GM21381 (cell line): ENCODE results near the gene VARS2.
"Not testable (repeated sequence)": the region's sequence is repeated elsewhere in the genome, so short reads cannot be mapped to it uniquely, and the experiment has no call there.

ENCODE experiments used
- ATAC-seq: cut with Tn5 transposase; IDR thresholded peaks from one replicate; pipeline ENCODE4 v1.9.1; 2021; ENCODE audit warnings: mild to moderate bottlenecking, moderate library complexity; ENCODE audit not compliant: unreplicated experiment

VARS2 gene

GRCh38 chr6:30927080-30927479 is 13.0 kb downstream of the VARS2 start:
- not testable (repeated sequence) for ATAC-seq

- no peak for ATAC-seq
These were observed 14.6 kb downstream of the VARS2 start for GRCh38 chr6:30928677-30929076.

- ATAC-seq, result no peak
These were observed 16.5 kb downstream of the VARS2 start for GRCh38 chr6:30930506-30930905.

GRCh38 chr6:30931272-30931671 is 17.2 kb downstream of the VARS2 start:
- no peak for ATAC-seq

GRCh38 chr6:30931969-30932645 is 18.1 kb downstream of the VARS2 start, which contains the start of gene SFTA2:
SFTA2 (minus strand) TSS chr6:30932170; CDS start chr6:30932096, 74 bp downstream.
- ATAC-seq, result no peak

GRCh38 chr6:30932665-30933365 is 18.8 kb downstream of the VARS2 start:
- no peak for ATAC-seq

- no peak for ATAC-seq
These were observed 21.0 kb downstream of the VARS2 start for GRCh38 chr6:30935018-30935417.

- no peak for ATAC-seq
These were observed 23.2 kb downstream of the VARS2 start for GRCh38 chr6:30937265-30937664.

GRCh38 chr6:30938730-30939129 is 24.7 kb downstream of the VARS2 start:
- no peak for ATAC-seq

GRCh38 chr6:30939473-30939872 is 25.4 kb downstream of the VARS2 start:
- no peak for ATAC-seq

GRCh38 chr6:30940361-30940986 is 26.4 kb downstream of the VARS2 start, which contains the start of gene MUCL3:
MUCL3 (plus strand) TSS chr6:30940973; CDS start chr6:30941000, 27 bp downstream.
- ATAC-seq, result no peak

GRCh38 chr6:30942338-30943060 is 28.5 kb downstream of the VARS2 start:
- ATAC-seq, result no peak

- ATAC-seq, result no peak
These were observed 30.0 kb downstream of the VARS2 start for GRCh38 chr6:30944051-30944450.

GRCh38 chr6:30945281-30945680 is 31.2 kb downstream of the VARS2 start:
- no peak for ATAC-seq

- ATAC-seq, result no peak
These were observed 33.2 kb downstream of the VARS2 start for GRCh38 chr6:30947231-30947630.

- ATAC-seq, result no peak
These were observed 34.8 kb downstream of the VARS2 start for GRCh38 chr6:30948811-30949210.

GRCh38 chr6:30951907-30952469 is 38.0 kb downstream of the VARS2 start:
- ATAC-seq, result no peak

- no peak for ATAC-seq
These were observed 40.8 kb downstream of the VARS2 start for GRCh38 chr6:30954631-30955366.

- ATAC-seq, result no peak
These were observed 41.5 kb downstream of the VARS2 start for GRCh38 chr6:30955367-30956042.

- no peak for ATAC-seq
These were observed 43.7 kb downstream of the VARS2 start for GRCh38 chr6:30957716-30958115.
